Stimulated activated CD4-positive, alpha-beta T cell treated with anti-CD3 and anti-CD28 coated beads, Interleukin-1b, Interleukin-23, amount 100 ng/mL, for 48 hours (primary cell): ENCODE results near the gene SFI1.
"Not testable (repeated sequence)": the region's sequence is repeated elsewhere in the genome, so short reads cannot be mapped to it uniquely, and the experiment has no call there.

Experiments
- DNase-seq: peaks from one replicate; pipeline ENCODE4 v3.0.0-alpha.2; 2020

Gene SFI1

GRCh38 chr22:31493355-31493754, 3.0 kb upstream of the SFI1 start:
- not testable (repeated sequence) for DNase-seq

- no peak for DNase-seq
These were observed 993 bp upstream of the SFI1 start for GRCh38 chr22:31495343-31495742.

DNA sequence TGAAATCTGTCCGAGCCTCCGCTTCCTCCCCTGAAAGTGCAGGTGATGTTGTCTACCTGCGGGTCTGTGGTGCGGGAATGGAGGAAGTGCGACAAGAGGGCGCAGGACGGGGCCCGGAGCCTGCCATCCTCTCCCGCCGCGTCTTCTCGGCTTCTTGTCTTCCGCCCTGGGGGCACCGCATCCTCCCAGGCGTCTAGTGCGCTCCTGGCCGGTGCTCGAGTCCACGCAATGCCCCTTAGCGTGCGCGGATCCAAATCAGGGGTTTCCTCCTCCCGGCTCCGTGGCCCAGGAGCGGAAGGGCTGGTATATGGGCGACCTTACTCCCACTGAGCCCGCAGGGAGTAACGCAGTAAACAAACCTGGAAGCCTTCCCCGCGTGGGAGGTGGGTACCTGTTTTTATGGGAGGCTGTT, 405 bp downstream of the SFI1 start:
- peak; percentile 37 for DNase-seq

GRCh38 chr22:31497148-31497938, 1.0 kb downstream of the SFI1 start:
- DNase-seq, result no peak

DNA sequence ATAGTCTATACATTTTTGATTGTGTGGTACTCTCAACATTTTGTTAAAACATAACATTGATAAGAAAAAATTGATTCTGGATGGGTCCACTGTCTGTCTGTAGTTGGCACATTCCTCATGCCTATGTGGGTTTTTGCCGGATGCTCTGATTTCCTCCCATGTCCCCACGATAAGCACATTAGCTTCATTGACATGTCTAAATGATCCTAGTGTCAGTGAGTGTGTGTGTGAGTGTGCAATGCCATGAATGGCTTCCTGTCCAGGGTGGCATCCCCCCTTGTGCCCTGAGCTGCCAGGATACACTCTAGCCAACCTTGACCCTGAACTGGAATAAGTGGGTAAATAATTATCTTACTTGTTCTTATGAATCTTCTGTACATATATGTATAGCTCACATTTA, 5.4 kb downstream of the SFI1 start:
- DNase-seq, result no peak

- no peak for DNase-seq
These were observed 7.1 kb downstream of the SFI1 start for GRCh38 chr22:31503211-31503964.

DNA sequence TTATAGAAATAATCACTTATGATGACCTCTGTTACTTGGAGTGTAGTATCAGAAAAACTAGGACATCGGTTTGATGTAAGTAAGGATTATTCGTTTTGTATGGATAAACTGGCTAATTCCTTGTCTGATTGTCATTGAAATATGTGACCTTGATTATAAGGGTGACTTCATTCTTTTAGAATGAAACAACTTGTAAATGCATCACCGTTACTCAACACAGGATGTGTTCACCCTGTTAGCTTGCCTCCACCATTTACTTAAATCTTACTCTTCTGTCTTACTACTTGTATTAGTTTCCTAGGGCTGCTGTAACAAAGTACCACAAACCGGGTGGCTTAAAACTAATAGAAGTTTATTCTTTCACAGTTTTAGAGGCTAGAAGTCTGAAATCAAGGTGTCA, 7.9 kb downstream of the SFI1 start:
- DNase-seq, result no peak

GRCh38 chr22:31507517-31507916, 11.2 kb downstream of the SFI1 start:
- not testable (repeated sequence) for DNase-seq

DNA sequence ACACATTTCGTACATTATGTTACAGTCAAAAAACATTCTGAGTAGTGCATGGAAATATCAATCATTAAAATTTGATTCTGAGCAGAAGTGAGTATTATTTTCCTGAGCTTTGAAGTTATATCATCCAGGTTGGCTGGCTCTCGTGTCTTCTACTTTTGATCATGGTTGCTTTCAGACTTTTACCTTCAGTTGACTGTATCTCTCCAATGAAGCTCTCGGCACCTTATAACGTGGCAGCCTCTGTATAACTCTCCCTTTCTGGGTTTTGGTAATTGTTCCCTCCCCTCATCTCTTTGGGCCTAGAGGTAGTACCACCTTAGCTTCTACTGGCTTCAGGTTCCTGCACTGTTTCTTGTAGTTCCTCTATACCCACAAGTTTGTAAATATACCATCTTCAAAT, 12.2 kb downstream of the SFI1 start:
- no peak for DNase-seq

DNA sequence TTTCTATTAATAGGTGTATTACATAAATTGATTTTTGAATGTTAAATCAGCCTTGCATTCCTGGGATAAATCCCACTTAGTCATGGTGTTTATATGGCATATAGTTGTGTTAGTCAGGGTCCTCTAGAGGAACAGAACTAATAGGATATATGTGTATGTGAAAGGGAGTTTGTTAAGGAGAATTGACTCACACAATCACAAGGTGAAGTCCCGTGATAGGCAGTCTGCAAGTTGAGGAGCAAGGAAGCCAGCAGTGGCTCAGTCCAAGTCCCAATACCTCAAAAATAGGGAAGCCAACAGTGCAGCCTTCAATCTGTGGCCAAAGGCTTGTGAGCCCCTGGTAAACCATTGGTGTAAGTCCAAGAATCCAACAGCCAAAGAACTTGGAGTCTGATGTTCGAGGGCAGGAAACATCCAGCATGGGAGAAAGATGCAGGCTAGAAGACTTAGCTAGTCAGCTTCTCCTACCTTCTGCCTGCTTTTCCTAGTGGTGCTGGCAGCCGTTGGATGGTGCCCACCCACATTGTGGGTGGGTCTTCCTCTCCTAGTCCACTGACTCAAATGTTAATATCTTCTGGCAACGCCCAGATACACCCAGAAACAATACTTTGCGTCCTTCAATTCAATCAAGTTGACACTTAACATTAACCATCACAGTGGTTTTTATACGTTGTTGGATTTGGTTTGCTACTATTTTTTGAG, 12.9 kb downstream of the SFI1 start:
- DNase-seq, result no peak

DNA sequence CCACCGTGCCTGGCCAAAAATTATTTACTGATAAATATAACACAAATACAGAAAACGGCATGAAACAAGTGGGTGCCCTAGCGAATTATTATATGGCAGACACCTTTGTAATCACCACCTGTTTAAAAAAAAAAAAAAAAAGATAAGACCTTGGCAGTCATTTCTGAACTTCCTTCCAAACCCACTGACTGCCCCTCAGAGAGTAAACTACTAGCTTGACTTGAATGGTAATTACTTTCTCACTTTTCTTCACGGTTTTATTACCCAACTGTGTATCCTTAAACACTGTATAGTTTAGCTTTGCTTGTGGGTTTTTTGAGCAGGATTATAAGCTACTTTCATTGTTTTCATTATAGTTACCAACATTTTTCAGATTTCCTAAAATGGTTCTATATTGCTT, 23.7 kb downstream of the SFI1 start:
- no peak for DNase-seq

- not testable (repeated sequence) for DNase-seq
These were observed 27.8 kb downstream of the SFI1 start for GRCh38 chr22:31524132-31524531.

GRCh38 chr22:31526270-31526669, 29.9 kb downstream of the SFI1 start:
- peak; percentile 66 for DNase-seq

DNA sequence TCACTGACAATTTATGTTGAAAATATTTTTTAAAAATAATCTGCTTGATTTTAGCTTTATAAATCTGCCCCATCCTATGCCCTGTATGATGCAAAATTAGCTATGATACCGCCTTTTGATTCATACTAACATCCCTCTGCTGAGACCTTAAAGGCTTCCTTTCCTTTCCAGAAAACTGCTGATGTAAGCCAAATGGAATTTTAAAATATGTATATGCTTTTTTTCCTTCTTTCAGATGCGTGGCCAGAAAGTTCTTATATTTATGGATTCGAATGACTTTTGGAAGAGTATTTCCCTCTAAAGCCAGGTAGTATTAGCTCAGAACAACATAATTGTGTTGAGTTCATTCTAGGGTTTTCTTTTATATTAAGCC, 34.5 kb downstream of the SFI1 start:
- no peak for DNase-seq

DNA sequence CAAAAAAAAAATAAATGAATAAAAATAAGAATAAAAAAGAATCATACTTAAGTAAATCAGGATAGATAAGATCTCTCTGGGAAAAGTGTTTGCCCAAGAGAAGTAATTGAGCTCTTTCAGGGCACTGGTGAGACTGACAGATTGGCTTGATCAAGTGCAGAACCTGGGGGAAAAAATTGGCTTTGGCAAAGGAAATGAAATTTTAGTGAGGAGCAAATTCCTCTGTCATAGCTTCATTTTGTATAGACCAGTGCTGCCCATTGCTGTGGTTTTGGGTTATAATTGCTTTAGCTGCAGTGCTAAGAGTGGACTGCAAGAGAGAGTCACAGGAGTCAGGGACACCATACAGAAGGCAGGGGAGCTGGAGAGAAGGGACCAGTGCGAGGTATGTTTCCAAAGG, 35.7 kb downstream of the SFI1 start:
- no peak for DNase-seq

DNA sequence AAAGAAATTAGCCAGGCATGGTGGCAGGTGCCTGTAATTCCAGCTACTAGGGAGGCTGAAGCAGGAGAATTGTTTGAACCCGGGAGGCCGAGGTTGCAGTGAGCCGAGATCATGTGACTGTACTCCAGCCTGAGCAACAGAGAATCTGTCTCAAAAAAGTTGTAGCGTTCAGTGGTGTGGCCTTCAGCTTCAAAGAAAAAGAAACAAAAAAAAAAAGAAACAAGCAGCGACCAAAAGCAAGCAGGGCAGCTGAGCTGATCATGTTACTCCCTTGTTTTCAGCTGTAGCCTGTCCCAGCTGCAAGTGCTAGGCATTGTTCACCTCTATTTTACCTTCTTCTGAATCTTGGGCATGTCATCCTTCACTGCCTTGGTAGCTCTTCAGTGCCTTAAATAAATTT, 37.0 kb downstream of the SFI1 start:
- no peak for DNase-seq

- peak; percentile 60 for DNase-seq
These were observed 40.7 kb downstream of the SFI1 start for GRCh38 chr22:31537019-31537535.

DNA sequence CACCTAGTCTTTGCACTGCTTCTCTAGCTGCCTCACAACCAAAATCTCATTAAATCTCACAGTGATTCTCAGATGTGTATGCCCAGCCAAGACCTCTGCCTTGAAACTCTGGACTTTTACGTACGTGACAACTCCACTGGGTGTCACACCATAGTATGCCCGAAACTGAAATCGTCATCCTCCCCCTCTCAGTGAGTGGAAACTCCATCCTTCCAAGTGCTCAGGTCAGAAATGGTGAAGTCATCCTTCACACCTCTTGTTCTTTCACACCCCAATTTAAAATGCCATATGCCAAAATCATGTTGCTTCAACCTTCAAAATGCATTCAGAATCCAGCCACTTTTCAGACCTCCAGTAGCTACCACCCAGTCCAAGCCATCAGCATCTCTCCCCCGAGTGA, 42.5 kb downstream of the SFI1 start:
- peak; percentile 48 for DNase-seq

GRCh38 chr22:31540166-31540565, 43.8 kb downstream of the SFI1 start:
- DNase-seq, result peak; percentile 25

DNA sequence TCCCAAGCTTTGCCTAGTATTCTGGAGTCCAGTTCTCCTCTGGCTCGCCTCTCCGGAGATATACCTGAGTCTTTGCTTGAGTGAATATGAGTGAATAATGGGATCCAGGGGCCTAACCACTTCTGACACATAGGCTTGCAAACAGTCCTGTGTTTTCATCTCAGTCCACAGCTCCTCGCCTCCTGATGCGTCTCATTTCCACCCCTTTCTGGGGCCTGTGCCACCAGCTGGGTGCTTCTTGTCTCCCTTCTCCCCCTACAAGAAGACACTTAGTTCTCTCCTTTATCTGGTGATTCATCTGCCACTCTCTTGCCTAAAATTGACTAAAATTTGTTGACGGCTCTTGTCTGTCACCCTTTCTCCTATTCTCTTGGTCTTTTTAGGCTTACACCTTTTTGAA, 44.6 kb downstream of the SFI1 start:
- DNase-seq, result peak; percentile 46

DNA sequence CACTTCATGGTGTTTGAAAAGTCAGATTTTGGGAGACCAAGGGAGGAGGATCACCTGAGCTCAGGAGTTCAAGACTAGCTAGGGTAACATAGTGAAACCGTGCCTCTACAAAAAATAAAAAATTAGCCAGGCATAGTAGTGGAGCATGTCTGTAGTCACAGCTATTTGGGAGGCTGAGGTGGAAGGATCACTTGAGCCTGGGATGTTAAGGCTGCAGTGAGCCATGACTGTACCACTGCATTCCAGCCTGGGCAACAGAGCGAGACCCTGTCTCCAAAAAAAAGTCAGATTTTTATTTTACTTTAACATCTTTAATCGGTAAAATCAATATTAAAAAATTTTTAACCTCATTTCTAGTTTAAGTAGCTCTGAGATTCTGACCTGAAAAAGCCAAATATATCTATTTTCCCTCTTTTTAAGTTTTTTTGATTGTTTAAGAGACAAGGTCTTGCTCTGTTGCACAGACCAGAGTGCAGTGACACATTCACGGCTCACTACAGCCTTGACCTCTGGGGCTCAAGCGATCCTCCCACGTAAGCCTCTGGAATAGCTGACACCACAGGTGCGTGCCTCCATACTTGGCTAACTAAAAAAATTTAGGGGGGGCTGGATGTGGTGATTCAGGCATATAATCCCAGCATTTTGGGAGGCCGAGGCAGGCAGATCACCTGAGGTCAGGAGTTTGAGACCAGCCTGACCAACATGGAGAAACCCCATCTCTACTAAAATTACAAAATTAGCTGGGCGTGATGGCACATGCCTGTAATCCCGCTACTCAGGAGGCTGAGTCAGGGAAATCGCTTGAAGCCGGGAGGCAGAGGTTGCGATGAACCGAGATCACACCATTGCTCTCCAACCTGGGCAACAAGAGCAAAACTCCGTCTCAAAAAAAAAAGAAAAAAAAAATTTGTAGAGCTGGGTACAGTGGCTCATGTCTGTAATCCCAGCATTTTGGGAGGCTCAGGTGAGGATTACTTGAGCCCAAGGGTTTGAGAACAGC, 48.4 kb downstream of the SFI1 start:
- DNase-seq, result no peak

DNA sequence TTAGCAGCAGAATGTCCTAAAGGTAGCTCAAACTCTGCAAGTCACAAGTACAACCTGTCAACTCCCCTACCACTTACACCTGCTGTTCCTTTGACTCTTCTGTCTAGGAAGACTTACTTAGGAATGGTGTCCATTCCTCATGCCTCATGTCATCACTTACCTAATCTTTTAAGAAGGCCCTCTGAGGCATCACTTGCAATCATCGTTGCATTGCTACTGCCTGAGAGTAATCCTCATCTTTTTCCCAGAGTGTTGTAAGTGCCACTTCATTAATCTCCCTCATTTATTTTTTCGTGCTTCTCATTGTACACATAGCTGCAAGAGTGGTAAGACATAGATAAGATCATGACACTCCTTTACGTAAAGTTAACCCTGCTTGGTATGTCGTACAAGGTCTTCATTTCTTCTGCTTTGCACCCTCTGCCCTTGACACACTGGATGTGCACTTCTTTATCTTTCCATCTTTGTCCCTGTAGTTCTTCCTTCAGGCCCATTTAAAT, 54.6 kb downstream of the SFI1 start:
- no peak for DNase-seq
